SH-SY5Y (cell line): ENCODE measurements around the gene FAM177A1.

Experiments
- GATA2 ChIP-seq: IDR thresholded peaks from 2 replicates; pipeline ENCODE4 v1.6.1; 2011; ENCODE audit warnings: mild to moderate bottlenecking, low read depth, low read length
- GATA3 ChIP-seq: IDR thresholded peaks from 2 replicates; pipeline ENCODE4 v1.6.1; 2011; ENCODE audit warnings: low read depth, mild to moderate bottlenecking, low read length, moderate library complexity

The FAM177A1 gene

GRCh38 chr14:35046048-35046750, at the start of gene FAM177A1:
TSS of gene FAM177A1 (plus strand) at chr14:35046272. CDS start at chr14:35046464, 192 bp downstream.
- TF ChIP-seq GATA2 (no peak), GATA3 (no peak)

- TF ChIP-seq GATA3 (no peak), GATA2 (no peak)
Observed at GRCh38 chr14:34997762-34998161, 48.3 kb upstream of the FAM177A1 start.

- TF ChIP-seq GATA3 (no peak), GATA2 (no peak)
Observed at GRCh38 chr14:34999500-34999899, 46.6 kb upstream of the FAM177A1 start.

- TF ChIP-seq GATA3: no peak
- TF ChIP-seq GATA2: no peak
Observed at GRCh38 chr14:35001621-35002020, 44.5 kb upstream of the FAM177A1 start.

- TF ChIP-seq GATA3 (no peak), GATA2 (no peak)
Observed at GRCh38 chr14:35004839-35005238, 41.2 kb upstream of the FAM177A1 start.

GRCh38 chr14:35016568-35016967, 29.5 kb upstream of the FAM177A1 start:
- TF ChIP-seq GATA2 (no peak), GATA3 (no peak)

- TF ChIP-seq GATA3: no peak
- TF ChIP-seq GATA2: no peak
Observed at GRCh38 chr14:35020713-35021112, 25.4 kb upstream of the FAM177A1 start.

- no peak for TF ChIP-seq GATA3
- no peak for TF ChIP-seq GATA2
Observed at GRCh38 chr14:35028435-35028834, 17.6 kb upstream of the FAM177A1 start.

GRCh38 chr14:35032562-35032961, 13.5 kb upstream of the FAM177A1 start:
- TF ChIP-seq GATA2: no peak
- no peak for TF ChIP-seq GATA3

GRCh38 chr14:35034440-35034833, 11.6 kb upstream of the FAM177A1 start:
- TF ChIP-seq GATA2 (no peak), GATA3 (no peak)

- no peak for TF ChIP-seq GATA2
- TF ChIP-seq GATA3: no peak
Observed at GRCh38 chr14:35042632-35043031, 3.4 kb upstream of the FAM177A1 start.

- TF ChIP-seq GATA2 (no peak), GATA3 (no peak)
Observed at GRCh38 chr14:35043046-35043445, 3.0 kb upstream of the FAM177A1 start.

GRCh38 chr14:35044939-35045797, 904 bp upstream of the FAM177A1 start:
- TF ChIP-seq GATA3 (no peak), GATA2 (no peak)

- no peak for TF ChIP-seq GATA2
- TF ChIP-seq GATA3: no peak
Observed at GRCh38 chr14:35045798-35046047, 349 bp upstream of the FAM177A1 start.

GRCh38 chr14:35046751-35047536, 872 bp downstream of the FAM177A1 start:
- TF ChIP-seq GATA2 (no peak), GATA3 (no peak)
